HL-60 (cell line): ENCODE measurements around the gene POM121C.
"Not testable (repeated sequence)": the region's sequence is repeated elsewhere in the genome, so short reads cannot be mapped to it uniquely, and the experiment has no call there.

Experiments
- DNase-seq, 2 experiments: peaks; one replicate each; pipeline ENCODE4 v3.0.0-alpha.2; 2010 to 2020; ENCODE audit warnings: low read depth in 1 of 2, low spot score in 1 of 2
- H3K27ac ChIP-seq: fragments of 250-450 bp; sonication (Bioruptor Pico); replicated peaks from 2 replicates; pipeline ENCODE4 v1.5.1; 2020; ENCODE audit warnings: mild to moderate bottlenecking, moderate library complexity
- H3K27me3 ChIP-seq: fragments of 250-450 bp; sonication (Bioruptor Pico); 2 replicates; pipeline ENCODE4 v1.5.1; 2021; ENCODE audit warnings: mild to moderate bottlenecking, moderate library complexity; ENCODE audit not compliant: insufficient read depth, poor library complexity, severe bottlenecking
- H3K4me3 ChIP-seq: replicated peaks from 2 replicates; pipeline ENCODE4 v1.5.1; 2011; ENCODE audit warnings: mild to moderate bottlenecking, control low read depth, low read length; ENCODE audit not compliant: insufficient read depth
- CTCF ChIP-seq: IDR thresholded peaks from one replicate; pipeline ENCODE4 v1.5.1; 2011; ENCODE audit warnings: low read length, control low read depth, inconsistent platforms; ENCODE audit not compliant: insufficient read depth
- GABPA ChIP-seq: IDR thresholded peaks from 2 replicates; pipeline ENCODE4 v1.6.1; 2012; ENCODE audit warnings: low read depth
- POLR2AphosphoS5 ChIP-seq: IDR thresholded peaks from 2 replicates; pipeline ENCODE4 v1.6.1; 2012; ENCODE audit warnings: low read depth
- REST ChIP-seq: IDR thresholded peaks from 2 replicates; pipeline ENCODE4 v1.6.1; 2012; ENCODE audit warnings: low read depth; ENCODE audit not compliant: insufficient replicate concordance

POM121C gene

GRCh38 chr7:75531359-75531821 is 45.3 kb upstream of the POM121C start:
- no peak for DNase-seq
- H3K4me3 ChIP-seq = no peak overlapping the region
- no peak overlapping the region for H3K27ac ChIP-seq
- no peak for TF ChIP-seq REST
- TF ChIP-seq CTCF = no peak
- no peak for TF ChIP-seq GABPA
- TF ChIP-seq POLR2AphosphoS5 = no peak
- no peaks in the 10 kb centered on the region for H3K27me3 ChIP-seq

DNA sequence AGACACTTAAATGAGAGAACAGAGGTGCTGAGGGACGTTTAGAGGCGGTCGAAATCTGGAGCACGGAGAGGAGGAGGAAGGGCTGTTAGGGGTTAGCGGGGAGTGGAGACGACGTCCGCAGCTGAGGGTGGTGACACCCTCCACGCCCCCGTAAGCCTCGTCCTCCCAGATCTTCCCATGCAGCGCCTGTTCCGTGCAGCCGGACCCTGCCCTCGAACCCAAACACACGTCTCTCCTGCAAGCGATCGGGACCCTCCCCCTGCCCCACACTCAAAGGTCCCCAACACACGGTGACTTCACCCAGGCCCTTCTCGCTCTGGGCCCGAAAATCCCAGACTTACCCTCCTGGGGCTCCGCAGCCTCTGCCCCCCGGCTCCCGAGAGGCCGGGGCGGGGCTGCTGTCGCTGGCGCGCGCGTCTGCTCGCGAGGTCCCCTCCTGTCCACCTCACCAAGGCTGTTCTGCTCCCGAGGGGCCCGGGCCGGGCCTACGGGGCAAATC is 41.2 kb upstream of the POM121C start:
- peak in 1 of 2 experiments; percentile 12 for DNase-seq
- peak overlapping the region; percentile 87 for H3K4me3 ChIP-seq
- not testable (repeated sequence) for H3K27me3 ChIP-seq
- H3K27ac ChIP-seq = peak overlapping the region; percentile 73

DNA sequence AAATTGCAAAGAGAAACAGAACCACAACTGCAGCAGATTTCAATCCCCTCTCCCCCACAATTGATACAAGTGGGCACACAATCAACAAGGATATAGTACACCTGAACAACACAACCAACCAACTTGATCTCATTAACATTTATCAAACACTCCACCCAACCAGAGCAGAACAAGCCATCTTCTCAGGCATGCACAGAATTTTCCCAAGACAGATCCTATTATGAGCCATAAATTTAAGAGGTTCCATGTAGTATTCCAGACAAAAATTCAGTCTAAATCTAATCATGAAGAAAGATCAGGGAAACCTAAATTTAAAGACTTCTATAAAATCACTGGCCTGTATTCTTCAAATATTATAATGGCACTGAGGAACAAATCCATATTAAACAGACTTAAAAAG is 35.6 kb upstream of the POM121C start:
- H3K27ac ChIP-seq, DNase-seq, H3K27me3 ChIP-seq, H3K4me3 ChIP-seq: not testable (repeated sequence)

DNA sequence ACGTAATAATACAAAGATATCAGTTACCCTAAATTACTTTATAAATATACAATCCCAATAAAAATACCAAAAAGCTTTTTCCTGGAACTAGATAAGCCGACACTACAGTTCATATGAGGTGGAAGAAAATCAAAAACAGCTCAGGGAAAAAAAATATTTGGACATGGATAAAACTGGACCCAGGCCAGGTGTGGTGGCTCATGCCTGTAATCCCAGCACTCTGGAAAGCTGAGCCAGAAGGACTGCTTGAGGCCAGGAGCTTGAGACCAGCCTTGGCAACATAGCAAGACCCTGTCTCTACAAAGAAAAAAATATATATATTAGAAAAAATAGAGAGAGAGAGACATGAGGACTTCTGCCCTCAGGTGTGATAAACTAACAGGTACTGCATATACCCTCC is 32.7 kb upstream of the POM121C start:
- not testable (repeated sequence) for H3K4me3 ChIP-seq, H3K27me3 ChIP-seq, H3K27ac ChIP-seq, DNase-seq

GRCh38 chr7:75509033-75509432 is 22.9 kb upstream of the POM121C start:
- DNase-seq, H3K27ac ChIP-seq, H3K27me3 ChIP-seq, H3K4me3 ChIP-seq: not testable (repeated sequence)

- not testable (repeated sequence) for H3K27me3 ChIP-seq, DNase-seq, H3K27ac ChIP-seq, H3K4me3 ChIP-seq
Observed at GRCh38 chr7:75492020-75492419, 5.9 kb upstream of the POM121C start, which contains the start of gene SPDYE5. Gene SPDYE5 (plus strand): TSS chr7:75492320. CDS start chr7:75494048, 1,728 bp downstream.

DNA sequence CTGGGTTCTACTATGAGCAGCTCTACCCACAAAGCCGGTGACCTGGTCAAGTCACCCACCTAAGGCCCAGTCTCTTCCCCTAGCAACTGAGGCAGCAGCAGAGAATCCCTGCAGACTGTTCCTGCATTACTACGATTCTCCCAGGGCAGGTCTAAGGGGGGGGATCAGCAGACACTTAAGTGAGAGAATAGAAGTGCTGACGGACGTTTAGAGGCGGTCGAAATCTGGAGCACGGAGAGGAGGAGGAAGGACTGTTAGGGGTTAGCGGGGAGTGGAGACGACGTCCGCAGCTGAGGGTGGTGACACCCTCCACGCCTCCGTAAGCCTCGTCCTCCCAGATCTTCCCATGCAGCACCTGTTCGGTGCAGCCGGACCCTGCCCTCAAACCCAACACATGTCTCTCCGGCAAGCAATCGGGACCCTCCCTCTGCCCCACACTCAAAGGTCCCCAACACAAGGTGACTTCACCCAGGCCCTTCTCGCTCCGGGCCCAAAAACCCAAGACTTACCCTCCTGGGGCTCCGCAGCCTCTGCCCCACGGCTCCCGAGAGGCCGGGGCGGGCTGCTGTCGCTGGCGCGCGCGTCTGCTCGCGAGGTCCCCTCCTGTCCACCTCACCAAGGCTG is 632 bp downstream of the POM121C start:
- peak in 1 of 2 experiments; percentile 9 for DNase-seq
- H3K4me3 ChIP-seq = peak overlapping the region; percentile 71
- H3K27me3 ChIP-seq = not testable (repeated sequence)
- H3K27ac ChIP-seq = peak overlapping the region; percentile 87

DNA sequence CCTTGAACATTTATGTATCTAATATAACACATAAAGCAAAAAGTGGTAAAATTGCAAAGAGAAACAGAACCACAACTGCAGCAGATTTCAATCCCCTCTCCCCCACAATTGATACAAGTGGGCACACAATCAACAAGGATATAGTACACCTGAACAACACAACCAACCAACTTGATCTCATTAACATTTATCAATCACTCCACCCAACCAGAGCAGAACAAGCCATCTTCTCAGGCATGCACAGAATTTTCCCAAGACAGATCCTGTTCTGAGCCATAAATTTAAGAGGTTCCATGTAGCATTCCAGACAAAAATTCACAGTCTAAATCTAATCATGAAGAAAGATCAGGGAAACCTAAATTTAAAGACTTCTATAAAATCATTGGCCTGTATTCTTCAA is 5.8 kb downstream of the POM121C start:
- H3K4me3 ChIP-seq, H3K27ac ChIP-seq, DNase-seq, H3K27me3 ChIP-seq: not testable (repeated sequence)

- not testable (repeated sequence) for DNase-seq, H3K4me3 ChIP-seq, H3K27me3 ChIP-seq, H3K27ac ChIP-seq
Observed at GRCh38 chr7:75477457-75477856, 8.6 kb downstream of the POM121C start.

GRCh38 chr7:75470166-75470565 is 15.9 kb downstream of the POM121C start:
- not testable (repeated sequence) for H3K27ac ChIP-seq, H3K27me3 ChIP-seq, DNase-seq, H3K4me3 ChIP-seq

DNA sequence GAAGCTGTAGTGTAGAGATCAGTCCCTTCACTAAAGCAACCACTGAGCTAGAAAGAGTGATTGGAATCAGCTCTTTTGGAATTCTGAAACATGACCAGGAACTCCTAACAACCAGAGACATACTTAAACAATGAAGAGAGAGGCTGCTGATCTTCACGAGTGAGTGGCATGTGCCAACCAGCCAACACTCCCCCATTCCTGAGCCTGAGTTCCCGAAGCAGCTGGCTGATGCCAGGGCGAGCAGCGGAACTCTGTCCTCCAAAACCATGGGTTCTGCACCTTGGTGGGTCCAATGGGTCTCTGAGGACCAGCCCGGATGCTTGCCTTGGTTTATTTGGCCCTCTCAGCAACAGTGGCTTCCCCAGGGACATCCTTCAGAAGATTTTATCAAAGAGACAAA is 25.6 kb downstream of the POM121C start:
- not testable (repeated sequence) for H3K4me3 ChIP-seq, H3K27ac ChIP-seq, H3K27me3 ChIP-seq, DNase-seq

GRCh38 chr7:75458034-75458433 is 28.1 kb downstream of the POM121C start:
- H3K27ac ChIP-seq, DNase-seq, H3K4me3 ChIP-seq, H3K27me3 ChIP-seq: not testable (repeated sequence)
